GM12878 (cell line): ENCODE results near the gene SLC19A1. TPM values are rescaled to one million over a fixed set of nuclear protein-coding genes. Genes with fewer than 3 reads are reported as not detected.

Experiments used
- ATAC-seq: fragments of 200-7000 bp; cut with Tn5 transposase; 3 replicates; pipeline ENCODE4 v1.9.1; 2020; ENCODE audit warnings: mild to moderate bottlenecking, moderate library complexity
- BruUV-seq: library from RNA; stranded (reverse); fragments of 400-500 nt; replicated peaks from 2 replicates; lab custom pipeline; 2021; lab: Mats Ljungman, UMichigan
- CTCF ChIA-PET: fragments of 300-600 bp; sonication (Branson Sonifier 250); formaldehyde crosslinking; extraction: SDS; loops from one replicate; lab custom pipeline; 2021; ENCODE audit warnings: inconsistent platforms; lab: Yijun Ruan, JAX
- POLR2A ChIA-PET: fragments of 350-600 bp; formaldehyde crosslinking; extraction: SDS; loops from one replicate; lab custom pipeline; 2021; ENCODE audit warnings: inconsistent platforms; lab: Charles Lee
- RAD21 ChIA-PET: fragments of 300-600 bp; sonication (Branson Sonifier 250); formaldehyde crosslinking; loops from one replicate; lab custom pipeline; 2023; ENCODE audit warnings: antibody characterized with exemption; ENCODE audit not compliant: unreplicated experiment; lab: Charles Lee
- SMC1A ChIA-PET: fragments of 300-600 bp; sonication (Branson Sonifier 250); formaldehyde crosslinking; loops from one replicate; lab custom pipeline; 2023; ENCODE audit not compliant: unreplicated experiment, uncharacterized antibody; lab: Charles Lee
- DNase-seq: peaks from one replicate; pipeline ENCODE4 v3.0.0-alpha.2; 2011; ENCODE audit warnings: low read depth, low spot score
- FAIRE-seq: peaks from 3 replicates; lab custom pipeline; 2011; peaks lifted over from hg19 to GRCh38; lab: Jason Lieb, UNC
- H2AFZ ChIP-seq: 2 replicates; pipeline ENCODE4 v1.6.0; 2011; ENCODE audit warnings: low read depth, low read length, control low read depth; ENCODE audit not compliant: control insufficient read depth
- H3K27ac ChIP-seq: 2 replicates; pipeline ENCODE4 v1.5.1; 2011; ENCODE audit warnings: control low read depth; ENCODE audit not compliant: control insufficient read depth, insufficient read depth
- H3K27me3 ChIP-seq, 2 experiments: replicated peaks in 1 of 2; 2 replicates each; pipeline versions ENCODE4 v1.6.0 to v1.6.1; 2011; ENCODE audit warnings: low read length in 1 of 2; ENCODE audit not compliant: control insufficient read depth in 2 of 2, insufficient read depth in 2 of 2
- H3K36me3 ChIP-seq, 2 experiments: 2 replicates each; pipeline ENCODE4 v1.5.1; 2011; ENCODE audit warnings: low read length in 1 of 2; ENCODE audit not compliant: control insufficient read depth in 2 of 2, insufficient read depth in 2 of 2
- H3K4me1 ChIP-seq: 2 replicates; pipeline ENCODE4 v1.6.1; 2011; ENCODE audit warnings: mild to moderate bottlenecking, low read length, moderate library complexity, mixed read lengths; ENCODE audit not compliant: control insufficient read depth, insufficient read depth
- H3K4me2 ChIP-seq: 2 replicates; pipeline ENCODE4 v1.6.0; 2011; ENCODE audit warnings: control low read depth; ENCODE audit not compliant: control insufficient read depth, insufficient read depth
- H3K4me3 ChIP-seq: fragments of 200-600 bp; sonication (generic); 2 replicates; pipeline ENCODE4 v1.5.1; 2016
- H3K79me2 ChIP-seq: 2 replicates; pipeline ENCODE4 v1.6.0; 2011; ENCODE audit warnings: low read length; ENCODE audit not compliant: control insufficient read depth, insufficient read depth
- H3K9ac ChIP-seq: 2 replicates; pipeline ENCODE4 v1.8.0; 2011; ENCODE audit warnings: low read length, control low read depth, mixed read lengths; ENCODE audit not compliant: control insufficient read depth, insufficient read depth
- H3K9me3 ChIP-seq: replicated peaks from 3 replicates; pipeline ENCODE4 v1.5.1; 2011; ENCODE audit warnings: mild to moderate bottlenecking, low read length; ENCODE audit not compliant: control insufficient read depth, insufficient read depth
- H4K20me1 ChIP-seq: 2 replicates; pipeline ENCODE4 v1.6.0; 2011; ENCODE audit not compliant: control insufficient read depth, insufficient read depth
- BCL11A ChIP-seq: IDR thresholded peaks from 2 replicates; pipeline ENCODE4 v1.6.1; 2011; ENCODE audit warnings: low read depth, low read length
- CHD2 ChIP-seq: IDR thresholded peaks from 2 replicates; pipeline ENCODE4 v1.6.1; 2011; ENCODE audit warnings: low read depth, low read length, improper control_type of control experiment, borderline replicate concordance
- FOXM1 ChIP-seq: IDR thresholded peaks from 2 replicates; pipeline ENCODE4 v1.6.1; 2012; ENCODE audit warnings: low read depth, mild to moderate bottlenecking, inconsistent platforms, low read length, moderate library complexity
- HDAC2 ChIP-seq: fragments of 200-600 bp; sonication (generic); IDR thresholded peaks from 2 replicates; pipeline ENCODE4 v1.6.1; 2017
- MYC ChIP-seq: IDR thresholded peaks from 2 replicates; pipeline ENCODE4 v1.6.1; 2011; ENCODE audit warnings: mild to moderate bottlenecking, low read length, moderate library complexity, inconsistent platforms; ENCODE audit not compliant: insufficient read depth, insufficient replicate concordance, insufficient read length, severe bottlenecking
- POLR2A ChIP-seq: IDR thresholded peaks from 2 replicates; pipeline ENCODE4 v1.6.1; 2011; ENCODE audit warnings: low read depth, mild to moderate bottlenecking, low read length
- REST ChIP-seq: IDR thresholded peaks from 2 replicates; pipeline ENCODE4 v1.6.1; 2012; ENCODE audit warnings: mild to moderate bottlenecking, low read depth, low read length
- TARDBP ChIP-seq: IDR thresholded peaks from 2 replicates; pipeline ENCODE4 v1.6.1; 2016; ENCODE audit warnings: borderline replicate concordance
- ZNF217 ChIP-seq: fragments of 450-650 bp; IDR thresholded peaks from 2 replicates; pipeline ENCODE4 v1.6.1; 2017; ENCODE audit warnings: antibody characterized with exemption, mild to moderate bottlenecking
- ZNF274 ChIP-seq: IDR thresholded peaks from one replicate; pipeline ENCODE4 v1.8.0; 2011; ENCODE audit not compliant: insufficient read length, insufficient read depth
- ZNF622 ChIP-seq: fragments of 450-650 bp; IDR thresholded peaks from 2 replicates; pipeline ENCODE4 v1.6.1; 2017; ENCODE audit warnings: mild to moderate bottlenecking, inconsistent platforms
- ZZZ3 ChIP-seq: IDR thresholded peaks from 2 replicates; pipeline ENCODE4 v1.6.1; 2011; ENCODE audit warnings: low read depth; ENCODE audit not compliant: control insufficient read depth, insufficient read length
- WGBS: methylation state at CpG from one replicate; pipeline ENCODE4 v1.1.6; 2016; ENCODE audit warnings: low lambda C conversion rate; ENCODE audit not compliant: insufficient replicate concordance, insufficient coverage; ENCODE audit errors: missing lambda C conversion rate; 5-methylcytosine and 5-hydroxymethylcytosine counted together
- in situ Hi-C: fragments of 300-500 bp; cut with MboI; formaldehyde crosslinking; loops from 9 replicates; pipeline ENCODE4 v1.14.3; 2018; ENCODE audit warnings: mixed read lengths
- intact Hi-C: fragments of 100-400 bp; cut with micrococcal nuclease; formaldehyde crosslinking; loops from one replicate; pipeline ENCODE4 v1.14.2; 2022; ENCODE audit not compliant: unreplicated experiment
- polyA plus RNA-seq, 11 experiments: library from polyadenylated mRNA; depleted of rRNA in 4 of 11; unstranded in 6 of 11; stranded (reverse) in 5 of 11; fragments of >200 nt; fragmentation: Nextera tagmentation in 4 of 11; fragmentation: Illumina TruSeq in 1 of 11; extraction: Ambion mirVana in 4 of 11; extraction: Trizol in 1 of 11; gene quantifications; 1 replicate in 1 of 11; 2 replicates in 10 of 11; pipeline versions ENCODE4 v1.2.1 to v1.2.3, GENCODE V29; 2011 to 2016; ENCODE audit warnings: inconsistent platforms in 2 of 11, missing spikeins in 2 of 11, low read depth in 1 of 11
- total RNA-seq, 4 experiments: library from RNA; depleted of rRNA in 3 of 4; stranded (reverse); fragments of >200 nt in 3 of 4; fragmentation: Illumina TruSeq in 1 of 4; extraction: Trizol in 1 of 4; gene quantifications; 2 replicates each; pipeline versions ENCODE4 v1.2.1 to v1.2.3, GENCODE V29; 2013 to 2021

The SLC19A1 gene
- total and polyA plus RNA-seq, 10 of the 15 experiments (the other 5 are each of a cell fraction or from before 2014, with no cell fraction given) = 0.42 to 49.7 (median 12.2) TPM

- Histone ChIP-seq H4K20me1 (no peaks in the 10 kb centered on the region), H2AFZ (no peak overlapping the region), H3K4me3 (no peak overlapping the region), H3K27me3 (no peaks in the 10 kb centered on the region), H3K27ac (no peak overlapping the region), H3K9me3 (no peaks in the 10 kb centered on the region; the same call in 2 of the 3 replicates), H3K79me2 (no peaks in the 10 kb centered on the region), H3K36me3 (no peaks in the 10 kb centered on the region), H3K9ac (no peak overlapping the region), H3K4me1 (peaks cover 6% of the 10 kb centered on the region; the same call in 1 of the 2 replicates), H3K4me2 (no peak overlapping the region)
- intact Hi-C loops = loop anchor here (10.0 kb wide), 2 partner anchors 71 to 351 kb away; partner anchors contain the start of gene SLC19A1
- no TSS peak for BruUV-seq
- WGBS = 76% methylated on average over 24 of the region's 24 CpGs
- CTCF ChIA-PET = no interaction called here
- in situ Hi-C loops = loop anchor here (25.0 kb wide), 1 partner anchor 339 kb away; no protein-coding TSS in a partner anchor
- no peak for DNase-seq
- POLR2A ChIA-PET = no interaction called here
- ATAC-seq = no peak
- SMC1A ChIA-PET = no interaction called here
- TF ChIP-seq MYC = no peak
- TF ChIP-seq ZNF217 = no peak
- TF ChIP-seq CHD2 = no peak
- no peak for TF ChIP-seq BCL11A
- TF ChIP-seq ZNF622 = no peak
- no peak for TF ChIP-seq FOXM1
- no peak for TF ChIP-seq ZNF274
- TF ChIP-seq ZZZ3 = no peak
- TF ChIP-seq REST = no peak
- TF ChIP-seq POLR2A = no peak
- TF ChIP-seq TARDBP = no peak
- TF ChIP-seq HDAC2 = no peak
- RAD21 ChIA-PET = no interaction called here
- FAIRE-seq = no peak
Measured at GRCh38 chr21:45473496-45474322, 68.5 kb downstream of the SLC19A1 start.
